Fibroblast of the aortic adventitia (primary cell): ENCODE results near the gene MEG3. TPM values are rescaled to one million over a fixed set of nuclear protein-coding genes. Genes with fewer than 3 reads are reported as not detected.
"Not testable (repeated sequence)": the region's sequence is repeated elsewhere in the genome, so short reads cannot be mapped to it uniquely, and the experiment has no call there.

Source experiments
- DNase-seq: peaks from one replicate; pipeline ENCODE4 v3.0.0-alpha.2; 2010; ENCODE audit warnings: low read depth
- H3K4me3 ChIP-seq: 2 replicates; pipeline ENCODE4 v1.5.1; 2011; ENCODE audit warnings: low read depth, mild to moderate bottlenecking, control low read depth, low read length, moderate library complexity
- total RNA-seq: library from RNA; depleted of rRNA; stranded (reverse); fragments of >200 nt; gene quantifications from 2 replicates; pipeline ENCODE4 v1.2.3, GENCODE V29; 2012; ENCODE audit warnings: low replicate concordance
- TF ChIP-seq, protein P1 (sequence below): IDR thresholded peaks from 2 replicates; pipeline ENCODE4 v1.5.1; 2011; ENCODE audit warnings: mild to moderate bottlenecking, low read length, control low read depth, inconsistent platforms; ENCODE audit not compliant: insufficient read depth

The MEG3 gene
- total RNA-seq, 1 donor: 155 TPM

DNA sequence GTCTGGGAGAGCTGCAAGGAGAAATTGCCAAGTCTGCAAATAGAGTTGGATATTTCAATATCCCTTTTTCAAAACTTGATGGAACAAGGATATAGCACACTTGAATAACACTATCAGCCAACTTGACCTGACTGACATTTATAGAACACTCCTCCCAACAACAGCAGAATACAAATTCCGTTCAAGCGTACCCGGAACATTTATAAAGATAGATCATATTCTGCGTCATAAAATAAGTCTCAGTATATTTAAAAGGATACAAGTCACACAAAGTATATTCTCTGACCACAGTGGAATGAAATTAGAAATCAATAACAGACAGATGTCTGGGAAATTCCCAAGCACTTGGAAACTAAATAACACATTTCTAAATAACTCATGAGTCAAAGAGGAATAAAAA is 29.0 kb upstream of the MEG3 start:
- TF ChIP-seq, protein P1, sequence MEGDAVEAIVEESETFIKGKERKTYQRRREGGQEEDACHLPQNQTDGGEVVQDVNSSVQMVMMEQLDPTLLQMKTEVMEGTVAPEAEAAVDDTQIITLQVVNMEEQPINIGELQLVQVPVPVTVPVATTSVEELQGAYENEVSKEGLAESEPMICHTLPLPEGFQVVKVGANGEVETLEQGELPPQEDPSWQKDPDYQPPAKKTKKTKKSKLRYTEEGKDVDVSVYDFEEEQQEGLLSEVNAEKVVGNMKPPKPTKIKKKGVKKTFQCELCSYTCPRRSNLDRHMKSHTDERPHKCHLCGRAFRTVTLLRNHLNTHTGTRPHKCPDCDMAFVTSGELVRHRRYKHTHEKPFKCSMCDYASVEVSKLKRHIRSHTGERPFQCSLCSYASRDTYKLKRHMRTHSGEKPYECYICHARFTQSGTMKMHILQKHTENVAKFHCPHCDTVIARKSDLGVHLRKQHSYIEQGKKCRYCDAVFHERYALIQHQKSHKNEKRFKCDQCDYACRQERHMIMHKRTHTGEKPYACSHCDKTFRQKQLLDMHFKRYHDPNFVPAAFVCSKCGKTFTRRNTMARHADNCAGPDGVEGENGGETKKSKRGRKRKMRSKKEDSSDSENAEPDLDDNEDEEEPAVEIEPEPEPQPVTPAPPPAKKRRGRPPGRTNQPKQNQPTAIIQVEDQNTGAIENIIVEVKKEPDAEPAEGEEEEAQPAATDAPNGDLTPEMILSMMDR: no peak
- no peak for DNase-seq
- no peak overlapping the region for H3K4me3 ChIP-seq

DNA sequence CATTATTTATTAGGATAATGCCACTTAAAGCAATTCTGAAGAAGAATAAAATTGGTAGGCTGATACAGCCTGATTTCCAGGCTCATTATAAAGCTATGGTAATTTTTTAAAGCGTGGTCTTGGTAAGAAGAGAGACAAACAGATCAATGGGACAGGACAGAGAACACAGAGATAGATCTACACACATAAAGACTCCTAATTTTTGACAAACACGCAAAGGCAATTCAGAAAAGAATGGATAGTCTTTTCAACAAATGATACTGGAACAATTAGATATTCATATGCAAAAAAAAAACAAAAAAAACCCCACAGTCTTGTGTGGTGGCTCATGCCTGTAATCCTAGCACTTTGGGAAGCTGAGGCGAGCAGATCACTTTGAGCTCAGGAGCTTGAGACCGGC is 25.9 kb upstream of the MEG3 start:
- no peak overlapping the region for H3K4me3 ChIP-seq
- no peak for DNase-seq
- TF ChIP-seq, protein P1: no peak

DNA sequence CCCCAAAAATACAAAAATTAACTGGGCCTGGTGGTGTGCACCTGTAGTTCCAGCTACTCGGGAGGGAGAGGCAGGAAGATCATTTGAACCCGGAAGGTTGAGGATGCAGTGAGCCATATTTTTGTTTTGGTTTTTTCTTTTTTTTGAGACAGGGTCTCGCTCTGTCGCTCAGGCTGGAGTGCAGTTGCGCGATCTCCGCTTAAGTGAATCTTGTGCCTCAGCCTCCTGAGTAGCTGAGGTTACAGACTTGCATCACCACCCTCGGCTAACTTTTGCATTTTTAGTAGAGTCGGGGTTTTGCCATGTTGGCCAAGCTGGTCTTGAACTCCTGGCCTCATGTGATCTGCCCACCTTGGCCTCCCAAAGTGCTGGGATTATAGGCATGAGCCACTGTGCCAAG is 24.5 kb upstream of the MEG3 start:
- not testable (repeated sequence) for DNase-seq

DNA sequence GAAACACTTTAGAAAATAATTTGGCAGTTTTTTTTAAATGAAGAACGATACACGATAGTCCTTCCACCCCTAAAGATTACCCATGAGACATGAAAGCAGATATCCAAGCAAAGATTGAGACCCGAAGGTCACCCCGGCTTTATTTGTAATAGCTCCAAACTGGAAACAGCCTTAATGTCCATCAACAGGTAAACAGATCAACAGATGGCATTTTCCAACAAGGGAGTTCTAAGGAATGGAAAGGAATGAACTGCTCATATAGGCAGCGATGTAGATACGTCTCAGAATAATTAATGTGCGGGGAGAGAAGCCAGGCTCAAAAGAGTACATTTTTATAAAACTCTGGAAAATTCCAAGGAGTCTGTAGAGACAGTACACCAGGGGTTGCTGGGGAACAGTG is 23.7 kb upstream of the MEG3 start:
- H3K4me3 ChIP-seq: no peak overlapping the region
- TF ChIP-seq, protein P1: no peak
- no peak for DNase-seq

More for the DNA sequence above, 24.5 kb upstream of the MEG3 start:
- H3K4me3 ChIP-seq: not testable (repeated sequence)

DNA sequence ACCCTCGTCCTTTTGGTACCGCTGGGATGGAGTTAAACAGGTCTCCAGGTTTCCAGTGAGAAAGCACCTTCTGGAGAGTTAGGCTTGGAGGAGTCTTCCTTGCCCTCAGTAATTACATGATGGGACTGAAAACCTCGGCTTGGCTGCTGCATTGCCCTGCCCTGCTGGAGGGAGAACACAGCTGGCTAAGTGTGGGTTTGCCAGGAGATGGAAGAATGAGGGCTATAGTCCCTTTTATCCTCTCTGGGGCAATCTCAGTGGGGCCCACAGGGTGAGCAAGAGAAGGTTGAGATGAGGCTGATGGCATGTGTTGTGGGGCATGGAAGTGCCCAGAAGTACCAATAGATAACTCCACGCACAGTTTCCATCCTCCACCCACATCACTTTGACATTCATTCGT is 23.2 kb upstream of the MEG3 start:
- no peak for DNase-seq
- TF ChIP-seq, protein P1: no peak
- H3K4me3 ChIP-seq: no peak overlapping the region

DNA sequence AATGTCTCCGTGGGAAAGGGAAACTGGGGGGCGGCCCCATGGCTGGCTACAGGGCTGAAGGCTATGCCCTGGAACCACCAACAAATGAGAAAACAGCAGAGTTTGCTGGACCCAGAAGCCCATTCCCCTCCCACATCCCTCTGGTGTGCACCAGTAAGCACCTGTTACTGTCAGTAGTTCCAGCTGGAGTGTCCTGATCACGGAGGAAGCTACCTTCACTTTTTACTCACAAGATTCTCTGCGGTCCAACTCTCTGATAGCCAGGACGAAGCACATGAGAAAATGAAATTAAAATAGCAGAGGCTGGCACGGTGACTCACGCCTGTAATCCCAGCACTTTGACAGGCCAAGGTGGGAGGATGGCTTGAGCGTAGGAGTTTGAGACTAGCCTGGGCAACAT is 22.7 kb upstream of the MEG3 start:
- no peak overlapping the region for H3K4me3 ChIP-seq
- TF ChIP-seq, protein P1: no peak

DNA sequence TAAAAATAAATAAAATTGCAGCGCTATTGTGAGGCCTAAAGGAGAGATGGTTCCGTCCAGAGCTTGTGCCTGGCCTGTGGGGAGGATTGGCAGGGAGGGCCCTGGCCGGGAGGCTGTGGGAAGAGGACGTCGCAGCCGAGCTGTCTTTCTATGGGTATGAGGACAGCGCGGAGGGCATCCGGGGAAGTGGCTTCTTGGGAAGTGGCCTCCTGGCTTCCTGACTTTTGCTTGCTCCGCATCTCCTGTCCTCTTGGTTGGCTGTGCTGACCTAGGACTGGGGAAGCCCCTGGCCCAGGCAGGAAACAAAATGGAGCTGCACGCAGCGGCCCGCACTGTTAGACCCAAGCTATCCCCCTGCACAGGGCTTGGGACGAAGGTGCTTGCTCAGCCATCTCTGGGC is 22.2 kb upstream of the MEG3 start:
- DNase-seq: no peak
- TF ChIP-seq, protein P1: no peak

More for the DNA sequence above, 22.7 kb upstream of the MEG3 start:
- DNase-seq: no peak

More for the DNA sequence above, 22.2 kb upstream of the MEG3 start:
- no peak overlapping the region for H3K4me3 ChIP-seq
